Inferior parietal cortex (tissue), 1 donor: ENCODE measurements around the gene PAK4.

Source experiments
- DNase-seq: peaks from one replicate; pipeline ENCODE4 v3.0.0-alpha.2; 2016; ENCODE audit errors: extremely low spot score

PAK4 gene

GRCh38 chr19:39165857-39166256, 40.3 kb downstream of the PAK4 start:
- no peak for DNase-seq

GRCh38 chr19:39166571-39167391, 41.2 kb downstream of the PAK4 start:
- no peak for DNase-seq

GRCh38 chr19:39167461-39168257, 42.1 kb downstream of the PAK4 start:
- no peak for DNase-seq

DNA sequence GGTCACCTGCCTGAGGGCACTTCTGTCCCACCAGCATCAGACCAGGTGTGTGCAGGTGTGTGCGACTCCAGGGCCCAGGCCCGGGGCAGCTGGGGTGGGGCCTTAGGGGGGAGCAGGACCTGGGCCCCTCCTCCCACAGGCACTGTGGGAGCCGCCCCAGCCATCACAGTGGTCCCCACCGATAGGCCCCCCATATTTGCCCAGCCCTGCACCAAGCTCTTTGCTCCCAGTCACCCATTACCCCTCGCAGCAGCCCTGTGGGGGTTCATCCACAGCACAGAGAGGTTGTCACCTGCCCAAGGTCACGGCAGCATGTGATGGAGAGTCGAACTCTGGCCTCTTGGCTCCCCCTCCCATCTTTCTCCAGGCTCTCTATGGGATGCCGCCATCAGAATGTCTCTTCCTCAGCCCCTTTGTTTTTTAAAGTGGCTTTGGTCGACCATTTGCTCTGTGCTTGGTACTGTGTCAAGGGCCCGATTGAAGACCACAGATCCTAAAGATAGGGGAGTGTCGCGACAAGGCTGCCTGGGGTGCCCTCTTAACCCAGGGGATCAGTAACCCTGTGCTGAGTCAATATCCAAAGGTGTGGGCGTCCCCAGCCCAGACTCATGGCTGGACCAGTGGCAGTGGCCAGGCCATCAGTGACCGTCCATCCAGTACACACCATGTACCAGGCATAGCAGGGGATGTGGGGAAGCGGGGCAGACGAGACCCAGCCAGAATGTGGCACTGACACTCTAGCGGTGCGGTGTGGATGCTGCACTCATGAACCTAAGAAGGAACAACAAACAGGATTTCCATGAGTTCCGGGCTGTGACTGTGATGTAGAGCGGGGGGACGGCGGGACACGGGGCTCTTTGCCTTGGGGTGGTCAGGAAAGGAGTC, 42.9 kb downstream of the PAK4 start:
- no peak for DNase-seq

- DNase-seq, result no peak
Observed at GRCh38 chr19:39169143-39169810, 43.7 kb downstream of the PAK4 start.

DNA sequence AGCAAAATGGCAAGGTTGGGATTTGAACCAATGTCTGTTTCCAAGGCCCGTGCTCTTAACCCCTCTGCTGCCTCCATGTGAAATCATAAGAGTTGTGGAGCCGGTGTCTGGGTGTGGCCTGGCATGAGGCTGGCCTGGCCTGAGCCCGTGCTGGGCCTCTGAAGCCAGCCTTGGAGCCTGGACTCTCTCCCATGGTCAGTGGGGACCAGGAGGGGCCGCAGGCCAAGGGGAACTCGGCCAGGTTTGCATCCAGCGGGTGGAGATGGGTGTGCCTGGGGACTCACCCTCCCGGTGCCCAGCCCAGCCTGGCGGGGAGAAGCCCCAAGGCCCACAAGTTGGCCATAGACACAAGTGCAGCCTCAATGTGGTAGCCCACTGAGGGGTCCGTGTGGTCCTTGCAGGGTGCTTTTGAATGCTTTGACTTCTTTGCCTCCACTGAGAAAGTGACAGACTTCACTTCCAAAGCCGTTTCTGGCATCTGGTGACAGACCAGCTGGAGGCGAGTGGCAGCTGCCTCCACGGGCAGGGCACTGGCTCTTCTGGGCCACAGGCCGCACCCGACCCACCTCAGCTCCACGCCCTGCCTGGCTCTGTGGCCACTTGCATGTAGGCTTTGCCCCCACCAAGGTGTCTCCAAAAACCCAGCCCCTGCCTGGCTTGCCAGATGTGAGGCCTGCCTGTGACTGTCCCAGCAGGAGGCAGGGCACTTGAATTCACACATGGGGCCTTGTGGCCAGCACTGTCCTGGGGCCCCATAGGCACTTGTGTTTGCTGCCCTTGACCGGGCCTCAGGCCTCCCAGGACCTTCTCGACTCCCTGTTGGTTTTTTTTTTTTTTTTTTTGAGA, 45.0 kb downstream of the PAK4 start:
- DNase-seq, result no peak

- DNase-seq, result no peak
Observed at GRCh38 chr19:39171479-39172465, 46.2 kb downstream of the PAK4 start.

GRCh38 chr19:39172700-39173501, 47.3 kb downstream of the PAK4 start:
- no peak for DNase-seq

- no peak for DNase-seq
Observed at GRCh38 chr19:39173502-39173991, 48.0 kb downstream of the PAK4 start.

DNA sequence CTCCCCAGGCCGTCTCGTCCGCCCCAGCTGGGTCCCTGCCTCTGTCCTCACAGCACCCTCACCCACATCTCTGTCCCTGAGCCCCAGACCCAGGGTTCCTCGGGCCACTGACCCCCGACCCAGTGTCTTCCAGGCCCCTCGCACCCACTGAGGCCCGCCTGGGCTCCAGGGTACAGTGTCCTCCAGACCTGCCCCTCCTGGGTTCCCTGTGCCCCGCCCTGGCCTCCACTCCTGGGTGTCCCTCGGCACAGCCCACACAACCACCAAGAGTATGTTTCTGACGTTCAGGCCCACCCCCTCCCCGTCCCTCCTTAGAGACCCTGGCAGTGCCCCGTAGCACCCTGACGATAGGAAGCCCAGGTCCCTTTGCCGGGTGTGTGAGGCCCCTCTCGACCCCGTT, 48.6 kb downstream of the PAK4 start:
- no peak for DNase-seq

GRCh38 chr19:39174558-39175544, 49.3 kb downstream of the PAK4 start:
- no peak for DNase-seq

- no peak for DNase-seq
Observed at GRCh38 chr19:39175564-39175963, 50.0 kb downstream of the PAK4 start.

- DNase-seq, result no peak
Observed at GRCh38 chr19:39177110-39177699, 51.6 kb downstream of the PAK4 start.

DNA sequence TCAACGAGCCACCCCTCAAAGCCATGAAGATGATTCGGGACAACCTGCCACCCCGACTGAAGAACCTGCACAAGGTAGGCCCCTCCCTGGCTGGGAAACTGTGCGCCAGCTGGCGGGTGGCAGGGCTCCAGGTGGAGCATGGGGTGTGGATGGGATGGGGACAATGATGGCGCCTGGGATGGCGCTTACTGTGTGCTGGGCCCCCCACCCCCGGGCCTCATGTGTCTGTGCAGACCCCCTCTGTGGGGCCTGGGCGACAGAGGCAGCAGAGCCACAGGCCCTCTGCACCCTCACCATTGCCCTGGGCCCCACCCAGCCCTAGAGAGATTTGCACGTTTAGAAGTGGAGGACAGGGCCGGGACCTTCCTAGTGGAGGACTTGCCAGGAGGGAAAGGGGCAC, 52.1 kb downstream of the PAK4 start:
- no peak for DNase-seq

DNA sequence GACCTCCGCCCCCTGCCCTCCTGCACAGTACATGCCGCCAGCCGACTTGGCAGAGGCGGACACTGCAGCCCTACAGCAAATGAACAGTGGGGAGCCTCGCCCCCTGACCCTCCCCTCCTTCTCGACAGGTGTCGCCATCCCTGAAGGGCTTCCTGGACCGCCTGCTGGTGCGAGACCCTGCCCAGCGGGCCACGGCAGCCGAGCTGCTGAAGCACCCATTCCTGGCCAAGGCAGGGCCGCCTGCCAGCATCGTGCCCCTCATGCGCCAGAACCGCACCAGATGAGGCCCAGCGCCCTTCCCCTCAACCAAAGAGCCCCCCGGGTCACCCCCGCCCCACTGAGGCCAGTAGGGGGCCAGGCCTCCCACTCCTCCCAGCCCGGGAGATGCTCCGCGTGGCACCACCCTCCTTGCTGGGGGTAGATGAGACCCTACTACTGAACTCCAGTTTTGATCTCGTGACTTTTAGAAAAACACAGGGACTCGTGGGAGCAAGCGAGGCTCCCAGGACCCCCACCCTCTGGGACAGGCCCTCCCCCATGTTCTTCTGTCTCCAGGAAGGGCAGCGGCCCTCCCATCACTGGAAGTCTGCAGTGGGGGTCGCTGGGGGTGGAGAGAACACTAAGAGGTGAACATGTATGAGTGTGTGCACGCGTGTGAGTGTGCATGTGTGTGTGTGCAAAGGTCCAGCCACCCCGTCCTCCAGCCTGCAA, 52.9 kb downstream of the PAK4 start:
- DNase-seq, result no peak

- DNase-seq, result no peak
Observed at GRCh38 chr19:39179754-39180153, 54.2 kb downstream of the PAK4 start.
